ENCODE results near the gene STC2.

STC2 gene

DNA sequence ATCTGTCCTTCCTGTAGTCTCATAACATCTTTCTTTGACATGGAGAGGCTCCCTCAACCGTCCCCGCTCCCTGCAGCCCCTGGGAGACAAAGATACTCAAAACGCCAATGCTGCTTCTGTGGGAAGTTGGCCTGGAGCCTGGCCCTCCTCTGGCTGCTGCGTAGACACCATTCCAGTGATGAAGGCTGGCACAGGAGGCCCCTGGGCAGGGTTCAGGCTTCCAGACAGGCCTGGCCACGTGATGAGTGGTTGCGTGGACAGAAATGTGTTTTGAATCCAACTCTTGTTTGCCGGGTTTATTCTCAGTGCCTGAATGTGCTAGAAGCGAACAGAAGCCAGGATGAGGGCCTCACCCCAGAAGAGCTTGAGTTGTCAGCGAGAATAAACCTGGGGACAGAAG, 50.0 kb downstream of the STC2 start:
- Histone ChIP-seq H3K27ac (no peak overlapping the region), H3K9me3 (ENCODE audit: low read depth, low read length) (no peaks in the 10 kb centered on the region), H3K4me3 (no peak overlapping the region), H3K9ac (ENCODE audit: insufficient read length) (no peak overlapping the region), H3K36me3 (ENCODE audit: insufficient read depth, low read length) (no peaks in the 10 kb centered on the region)
- TF ChIP-seq POLR2AphosphoS5 (IDR thresholded peaks at IDR 0.05; ENCODE audit: borderline replicate concordance, low read depth, low read length), result no peak
- TF ChIP-seq FOXP2 (optimal IDR thresholded peaks at IDR 0.05; ENCODE audit: control extremely low read depth, extremely low read length, insufficient read depth), result no peak
- TF ChIP-seq EZH2 (IDR thresholded peaks at IDR 0.05), result no peak
- DNase-seq (ENCODE audit: low read depth, low spot score), result no peak

GRCh38 chr5:173274771-173275170, 53.4 kb downstream of the STC2 start:
- TF ChIP-seq POLR2AphosphoS5 (IDR thresholded peaks at IDR 0.05; ENCODE audit: borderline replicate concordance, low read depth, low read length) (no peak), FOXP2 (optimal IDR thresholded peaks at IDR 0.05; ENCODE audit: control extremely low read depth, extremely low read length, insufficient read depth) (no peak), EZH2 (IDR thresholded peaks at IDR 0.05) (no peak)
- Histone ChIP-seq H3K9ac (ENCODE audit: insufficient read length) (no peak overlapping the region), H3K9me3 (ENCODE audit: low read depth, low read length) (no peaks in the 10 kb centered on the region), H3K4me3 (no peak overlapping the region), H3K27ac (no peak overlapping the region), H3K36me3 (ENCODE audit: insufficient read depth, low read length) (no peaks in the 10 kb centered on the region)
- DNase-seq (ENCODE audit: low read depth, low spot score), result no peak

DNA sequence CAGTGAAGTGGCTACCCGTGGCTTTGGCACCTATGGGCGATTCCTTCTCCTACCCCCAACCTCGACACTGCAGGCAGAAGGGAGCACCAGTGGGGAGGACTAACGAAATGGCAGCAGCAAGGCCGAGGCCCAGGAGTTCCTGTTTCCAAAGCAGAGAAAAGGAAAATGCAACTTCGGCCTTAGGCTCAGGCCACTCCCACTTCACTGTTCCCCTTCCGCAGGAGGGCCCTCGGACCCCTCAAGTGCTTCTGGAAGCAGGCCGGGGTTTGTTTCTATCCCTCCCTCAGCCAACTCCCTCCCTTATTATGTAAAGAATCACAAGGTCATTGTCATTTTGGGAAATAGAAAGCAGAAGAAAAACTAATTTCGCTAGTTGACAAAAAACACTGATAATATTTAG, 56.8 kb downstream of the STC2 start:
- Histone ChIP-seq H3K9me3 (ENCODE audit: low read depth, low read length) (no peaks in the 10 kb centered on the region), H3K36me3 (ENCODE audit: insufficient read depth, low read length) (no peaks in the 10 kb centered on the region), H3K4me3 (no peak overlapping the region), H3K27ac (no peak overlapping the region), H3K9ac (ENCODE audit: insufficient read length) (no peak overlapping the region)
- no peak for DNase-seq (ENCODE audit: low read depth, low spot score)
- TF ChIP-seq FOXP2 (optimal IDR thresholded peaks at IDR 0.05; ENCODE audit: control extremely low read depth, extremely low read length, insufficient read depth) (no peak), EZH2 (IDR thresholded peaks at IDR 0.05) (no peak), POLR2AphosphoS5 (IDR thresholded peaks at IDR 0.05; ENCODE audit: borderline replicate concordance, low read depth, low read length) (no peak)

GRCh38 chr5:173268750-173269432, 59.3 kb downstream of the STC2 start:
- H3K4me3 ChIP-seq, result no peak overlapping the region
- no peaks in the 10 kb centered on the region for H3K9me3 ChIP-seq (ENCODE audit: low read depth, low read length)
- no peak for TF ChIP-seq FOXP2 (optimal IDR thresholded peaks at IDR 0.05; ENCODE audit: control extremely low read depth, extremely low read length, insufficient read depth)
- no peak for TF ChIP-seq POLR2AphosphoS5 (IDR thresholded peaks at IDR 0.05; ENCODE audit: borderline replicate concordance, low read depth, low read length)
- no peak for TF ChIP-seq EZH2 (IDR thresholded peaks at IDR 0.05)
- no peak overlapping the region for H3K9ac ChIP-seq (ENCODE audit: insufficient read length)
- H3K27ac ChIP-seq, result no peak overlapping the region
- H3K36me3 ChIP-seq (ENCODE audit: insufficient read depth, low read length), result no peaks in the 10 kb centered on the region
- DNase-seq (ENCODE audit: low read depth, low spot score), result no peak

- Histone ChIP-seq H3K4me3 (no peak overlapping the region), H3K36me3 (ENCODE audit: insufficient read depth, low read length) (no peaks in the 10 kb centered on the region), H3K9ac (ENCODE audit: insufficient read length) (no peak overlapping the region), H3K9me3 (ENCODE audit: low read depth, low read length) (no peaks in the 10 kb centered on the region), H3K27ac (no peak overlapping the region)
- DNase-seq (ENCODE audit: low read depth, low spot score), result no peak
- TF ChIP-seq EZH2 (IDR thresholded peaks at IDR 0.05) (no peak), FOXP2 (optimal IDR thresholded peaks at IDR 0.05; ENCODE audit: control extremely low read depth, extremely low read length, insufficient read depth) (no peak), POLR2AphosphoS5 (IDR thresholded peaks at IDR 0.05; ENCODE audit: borderline replicate concordance, low read depth, low read length) (no peak)
Observed at GRCh38 chr5:173265433-173265832, 62.8 kb downstream of the STC2 start.
